Measurements from ENCODE around the gene KCNJ10.

- no peak for TF ChIP-seq CTCF (IDR thresholded peaks at IDR 0.05)
- no peak for TF ChIP-seq POLR2A (IDR thresholded peaks at IDR 0.05)
These were observed 90.7 kb downstream of the KCNJ10 start for GRCh38 chr1:159979257-159979656.
